ENCODE results near the gene CYP4F8.

DNA sequence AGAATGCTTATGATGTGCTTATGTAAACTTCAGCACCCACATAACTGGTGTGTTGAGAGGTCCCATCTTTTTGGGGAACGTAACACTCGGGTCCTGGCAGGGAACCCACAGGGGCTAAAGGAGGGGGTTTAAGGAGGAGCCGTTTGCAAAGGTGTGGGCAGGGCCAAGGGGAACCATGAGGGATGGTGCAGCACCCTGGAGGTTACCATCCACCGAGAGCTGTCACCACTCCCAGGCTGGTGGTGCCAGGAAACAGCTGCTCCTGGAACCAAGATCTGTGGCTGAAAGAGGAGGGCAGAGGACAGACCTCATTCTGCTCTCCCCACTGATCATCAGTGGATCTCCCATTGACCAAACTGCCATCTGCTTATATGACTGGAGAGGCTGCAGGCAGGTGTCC, 23.2 kb upstream of the CYP4F8 start:
- TF ChIP-seq, protein P1, sequence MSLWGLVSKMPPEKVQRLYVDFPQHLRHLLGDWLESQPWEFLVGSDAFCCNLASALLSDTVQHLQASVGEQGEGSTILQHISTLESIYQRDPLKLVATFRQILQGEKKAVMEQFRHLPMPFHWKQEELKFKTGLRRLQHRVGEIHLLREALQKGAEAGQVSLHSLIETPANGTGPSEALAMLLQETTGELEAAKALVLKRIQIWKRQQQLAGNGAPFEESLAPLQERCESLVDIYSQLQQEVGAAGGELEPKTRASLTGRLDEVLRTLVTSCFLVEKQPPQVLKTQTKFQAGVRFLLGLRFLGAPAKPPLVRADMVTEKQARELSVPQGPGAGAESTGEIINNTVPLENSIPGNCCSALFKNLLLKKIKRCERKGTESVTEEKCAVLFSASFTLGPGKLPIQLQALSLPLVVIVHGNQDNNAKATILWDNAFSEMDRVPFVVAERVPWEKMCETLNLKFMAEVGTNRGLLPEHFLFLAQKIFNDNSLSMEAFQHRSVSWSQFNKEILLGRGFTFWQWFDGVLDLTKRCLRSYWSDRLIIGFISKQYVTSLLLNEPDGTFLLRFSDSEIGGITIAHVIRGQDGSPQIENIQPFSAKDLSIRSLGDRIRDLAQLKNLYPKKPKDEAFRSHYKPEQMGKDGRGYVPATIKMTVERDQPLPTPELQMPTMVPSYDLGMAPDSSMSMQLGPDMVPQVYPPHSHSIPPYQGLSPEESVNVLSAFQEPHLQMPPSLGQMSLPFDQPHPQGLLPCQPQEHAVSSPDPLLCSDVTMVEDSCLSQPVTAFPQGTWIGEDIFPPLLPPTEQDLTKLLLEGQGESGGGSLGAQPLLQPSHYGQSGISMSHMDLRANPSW (CRISPR knock-in tag; conservative IDR thresholded peaks at IDR 0.05; ENCODE audit: low read depth), result no peak
- TF ChIP-seq, protein P2, sequence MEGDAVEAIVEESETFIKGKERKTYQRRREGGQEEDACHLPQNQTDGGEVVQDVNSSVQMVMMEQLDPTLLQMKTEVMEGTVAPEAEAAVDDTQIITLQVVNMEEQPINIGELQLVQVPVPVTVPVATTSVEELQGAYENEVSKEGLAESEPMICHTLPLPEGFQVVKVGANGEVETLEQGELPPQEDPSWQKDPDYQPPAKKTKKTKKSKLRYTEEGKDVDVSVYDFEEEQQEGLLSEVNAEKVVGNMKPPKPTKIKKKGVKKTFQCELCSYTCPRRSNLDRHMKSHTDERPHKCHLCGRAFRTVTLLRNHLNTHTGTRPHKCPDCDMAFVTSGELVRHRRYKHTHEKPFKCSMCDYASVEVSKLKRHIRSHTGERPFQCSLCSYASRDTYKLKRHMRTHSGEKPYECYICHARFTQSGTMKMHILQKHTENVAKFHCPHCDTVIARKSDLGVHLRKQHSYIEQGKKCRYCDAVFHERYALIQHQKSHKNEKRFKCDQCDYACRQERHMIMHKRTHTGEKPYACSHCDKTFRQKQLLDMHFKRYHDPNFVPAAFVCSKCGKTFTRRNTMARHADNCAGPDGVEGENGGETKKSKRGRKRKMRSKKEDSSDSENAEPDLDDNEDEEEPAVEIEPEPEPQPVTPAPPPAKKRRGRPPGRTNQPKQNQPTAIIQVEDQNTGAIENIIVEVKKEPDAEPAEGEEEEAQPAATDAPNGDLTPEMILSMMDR (IDR thresholded peaks at IDR 0.05), result no peak
- TF ChIP-seq ZNF263 (CRISPR knock-in tag; IDR thresholded peaks at IDR 0.05; ENCODE audit: low read depth), result no peak
- TF ChIP-seq, protein P3, sequence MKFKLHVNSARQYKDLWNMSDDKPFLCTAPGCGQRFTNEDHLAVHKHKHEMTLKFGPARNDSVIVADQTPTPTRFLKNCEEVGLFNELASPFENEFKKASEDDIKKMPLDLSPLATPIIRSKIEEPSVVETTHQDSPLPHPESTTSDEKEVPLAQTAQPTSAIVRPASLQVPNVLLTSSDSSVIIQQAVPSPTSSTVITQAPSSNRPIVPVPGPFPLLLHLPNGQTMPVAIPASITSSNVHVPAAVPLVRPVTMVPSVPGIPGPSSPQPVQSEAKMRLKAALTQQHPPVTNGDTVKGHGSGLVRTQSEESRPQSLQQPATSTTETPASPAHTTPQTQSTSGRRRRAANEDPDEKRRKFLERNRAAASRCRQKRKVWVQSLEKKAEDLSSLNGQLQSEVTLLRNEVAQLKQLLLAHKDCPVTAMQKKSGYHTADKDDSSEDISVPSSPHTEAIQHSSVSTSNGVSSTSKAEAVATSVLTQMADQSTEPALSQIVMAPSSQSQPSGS (CRISPR knock-in tag; IDR thresholded peaks at IDR 0.05; ENCODE audit: borderline replicate concordance, low read depth), result no peak
- TF ChIP-seq FOXJ3 (CRISPR knock-in tag; IDR thresholded peaks at IDR 0.05; ENCODE audit: borderline replicate concordance), result no peak
- TF ChIP-seq SMAD3 (CRISPR knock-in tag; IDR thresholded peaks at IDR 0.05; ENCODE audit: borderline replicate concordance), result no peak
- TF ChIP-seq, protein P4, sequence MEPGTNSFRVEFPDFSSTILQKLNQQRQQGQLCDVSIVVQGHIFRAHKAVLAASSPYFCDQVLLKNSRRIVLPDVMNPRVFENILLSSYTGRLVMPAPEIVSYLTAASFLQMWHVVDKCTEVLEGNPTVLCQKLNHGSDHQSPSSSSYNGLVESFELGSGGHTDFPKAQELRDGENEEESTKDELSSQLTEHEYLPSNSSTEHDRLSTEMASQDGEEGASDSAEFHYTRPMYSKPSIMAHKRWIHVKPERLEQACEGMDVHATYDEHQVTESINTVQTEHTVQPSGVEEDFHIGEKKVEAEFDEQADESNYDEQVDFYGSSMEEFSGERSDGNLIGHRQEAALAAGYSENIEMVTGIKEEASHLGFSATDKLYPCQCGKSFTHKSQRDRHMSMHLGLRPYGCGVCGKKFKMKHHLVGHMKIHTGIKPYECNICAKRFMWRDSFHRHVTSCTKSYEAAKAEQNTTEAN (CRISPR knock-in tag; IDR thresholded peaks at IDR 0.05), result no peak
- no peak for TF ChIP-seq SP1 (CRISPR knock-in tag; conservative IDR thresholded peaks at IDR 0.05)
- no peak for TF ChIP-seq KAT7 (CRISPR knock-in tag; IDR thresholded peaks at IDR 0.05; ENCODE audit: borderline replicate concordance)
- TF ChIP-seq, protein P5, sequence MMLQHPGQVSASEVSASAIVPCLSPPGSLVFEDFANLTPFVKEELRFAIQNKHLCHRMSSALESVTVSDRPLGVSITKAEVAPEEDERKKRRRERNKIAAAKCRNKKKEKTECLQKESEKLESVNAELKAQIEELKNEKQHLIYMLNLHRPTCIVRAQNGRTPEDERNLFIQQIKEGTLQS (CRISPR knock-in tag; conservative IDR thresholded peaks at IDR 0.05), result no peak
- TF ChIP-seq NR3C1 (CRISPR knock-in tag; conservative IDR thresholded peaks at IDR 0.05; ENCODE audit: low read depth), result no peak
- no peak for TF ChIP-seq ESRRA (CRISPR knock-in tag; IDR thresholded peaks at IDR 0.05; ENCODE audit: borderline replicate concordance)

All from WTC11 (cell line).